ENCODE results near the gene BOD1.

BOD1 gene

DNA sequence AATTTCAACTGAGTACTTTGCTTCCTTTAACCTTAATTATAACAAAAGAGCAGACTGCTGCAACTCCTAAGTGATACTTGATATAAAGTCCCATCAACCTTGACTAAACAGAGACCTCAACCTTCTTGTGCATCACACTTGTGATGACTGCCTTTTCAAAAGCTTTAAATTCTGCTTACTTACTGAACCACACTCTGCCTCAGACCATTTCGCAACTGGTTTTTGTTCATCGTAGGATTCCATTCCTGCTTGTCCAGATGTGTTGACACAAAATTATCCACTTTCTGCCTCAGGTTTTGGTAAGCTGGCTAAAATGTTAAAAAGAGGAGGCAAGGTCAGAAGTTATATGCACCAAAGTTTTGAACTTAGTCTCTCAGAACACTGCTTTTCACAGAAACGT is 3.5 kb downstream of the BOD1 start:
- no peak overlapping the region for H3K4me3 ChIP-seq (replicated peaks; ENCODE audit: insufficient read depth, low read length)
- DNase-seq (ENCODE audit: low read depth in 1 of 2, low spot score in 1 of 2) = no peak
- H3K27me3 ChIP-seq (ENCODE audit: insufficient read depth, poor library complexity, severe bottlenecking) = no peaks in the 10 kb centered on the region
- no peak overlapping the region for H3K27ac ChIP-seq (replicated peaks)
- no peak for TF ChIP-seq SPI1 (IDR thresholded peaks at IDR 0.05; ENCODE audit: borderline replicate concordance, low read depth)
- TF ChIP-seq, protein P1, sequence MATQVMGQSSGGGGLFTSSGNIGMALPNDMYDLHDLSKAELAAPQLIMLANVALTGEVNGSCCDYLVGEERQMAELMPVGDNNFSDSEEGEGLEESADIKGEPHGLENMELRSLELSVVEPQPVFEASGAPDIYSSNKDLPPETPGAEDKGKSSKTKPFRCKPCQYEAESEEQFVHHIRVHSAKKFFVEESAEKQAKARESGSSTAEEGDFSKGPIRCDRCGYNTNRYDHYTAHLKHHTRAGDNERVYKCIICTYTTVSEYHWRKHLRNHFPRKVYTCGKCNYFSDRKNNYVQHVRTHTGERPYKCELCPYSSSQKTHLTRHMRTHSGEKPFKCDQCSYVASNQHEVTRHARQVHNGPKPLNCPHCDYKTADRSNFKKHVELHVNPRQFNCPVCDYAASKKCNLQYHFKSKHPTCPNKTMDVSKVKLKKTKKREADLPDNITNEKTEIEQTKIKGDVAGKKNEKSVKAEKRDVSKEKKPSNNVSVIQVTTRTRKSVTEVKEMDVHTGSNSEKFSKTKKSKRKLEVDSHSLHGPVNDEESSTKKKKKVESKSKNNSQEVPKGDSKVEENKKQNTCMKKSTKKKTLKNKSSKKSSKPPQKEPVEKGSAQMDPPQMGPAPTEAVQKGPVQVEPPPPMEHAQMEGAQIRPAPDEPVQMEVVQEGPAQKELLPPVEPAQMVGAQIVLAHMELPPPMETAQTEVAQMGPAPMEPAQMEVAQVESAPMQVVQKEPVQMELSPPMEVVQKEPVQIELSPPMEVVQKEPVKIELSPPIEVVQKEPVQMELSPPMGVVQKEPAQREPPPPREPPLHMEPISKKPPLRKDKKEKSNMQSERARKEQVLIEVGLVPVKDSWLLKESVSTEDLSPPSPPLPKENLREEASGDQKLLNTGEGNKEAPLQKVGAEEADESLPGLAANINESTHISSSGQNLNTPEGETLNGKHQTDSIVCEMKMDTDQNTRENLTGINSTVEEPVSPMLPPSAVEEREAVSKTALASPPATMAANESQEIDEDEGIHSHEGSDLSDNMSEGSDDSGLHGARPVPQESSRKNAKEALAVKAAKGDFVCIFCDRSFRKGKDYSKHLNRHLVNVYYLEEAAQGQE (IDR thresholded peaks at IDR 0.05; ENCODE audit: insufficient replicate concordance, low read depth) = no peak
- TF ChIP-seq POLR2AphosphoS5 (IDR thresholded peaks at IDR 0.05; ENCODE audit: low read depth) = no peak
- TF ChIP-seq, protein P2, sequence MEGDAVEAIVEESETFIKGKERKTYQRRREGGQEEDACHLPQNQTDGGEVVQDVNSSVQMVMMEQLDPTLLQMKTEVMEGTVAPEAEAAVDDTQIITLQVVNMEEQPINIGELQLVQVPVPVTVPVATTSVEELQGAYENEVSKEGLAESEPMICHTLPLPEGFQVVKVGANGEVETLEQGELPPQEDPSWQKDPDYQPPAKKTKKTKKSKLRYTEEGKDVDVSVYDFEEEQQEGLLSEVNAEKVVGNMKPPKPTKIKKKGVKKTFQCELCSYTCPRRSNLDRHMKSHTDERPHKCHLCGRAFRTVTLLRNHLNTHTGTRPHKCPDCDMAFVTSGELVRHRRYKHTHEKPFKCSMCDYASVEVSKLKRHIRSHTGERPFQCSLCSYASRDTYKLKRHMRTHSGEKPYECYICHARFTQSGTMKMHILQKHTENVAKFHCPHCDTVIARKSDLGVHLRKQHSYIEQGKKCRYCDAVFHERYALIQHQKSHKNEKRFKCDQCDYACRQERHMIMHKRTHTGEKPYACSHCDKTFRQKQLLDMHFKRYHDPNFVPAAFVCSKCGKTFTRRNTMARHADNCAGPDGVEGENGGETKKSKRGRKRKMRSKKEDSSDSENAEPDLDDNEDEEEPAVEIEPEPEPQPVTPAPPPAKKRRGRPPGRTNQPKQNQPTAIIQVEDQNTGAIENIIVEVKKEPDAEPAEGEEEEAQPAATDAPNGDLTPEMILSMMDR (IDR thresholded peaks at IDR 0.05; ENCODE audit: insufficient read depth, low read length) = no peak
- TF ChIP-seq GABPA (IDR thresholded peaks at IDR 0.05; ENCODE audit: low read depth) = no peak

GRCh38 chr5:173611706-173612105 is 4.7 kb downstream of the BOD1 start:
- TF ChIP-seq SPI1 (IDR thresholded peaks at IDR 0.05; ENCODE audit: borderline replicate concordance, low read depth) (no peak), GABPA (IDR thresholded peaks at IDR 0.05; ENCODE audit: low read depth) (no peak), POLR2AphosphoS5 (IDR thresholded peaks at IDR 0.05; ENCODE audit: low read depth) (no peak)
- TF ChIP-seq, protein P1 (IDR thresholded peaks at IDR 0.05; ENCODE audit: insufficient replicate concordance, low read depth) = no peak
- TF ChIP-seq, protein P2 (IDR thresholded peaks at IDR 0.05; ENCODE audit: insufficient read depth, low read length) = no peak
- DNase-seq (ENCODE audit: low read depth in 1 of 2, low spot score in 1 of 2) = no peak
- no peaks in the 10 kb centered on the region for H3K27me3 ChIP-seq (ENCODE audit: insufficient read depth, poor library complexity, severe bottlenecking)
- no peak overlapping the region for H3K4me3 ChIP-seq (replicated peaks; ENCODE audit: insufficient read depth, low read length)
- no peak overlapping the region for H3K27ac ChIP-seq (replicated peaks)

GRCh38 chr5:173604141-173604540 is 12.3 kb downstream of the BOD1 start:
- DNase-seq (ENCODE audit: low read depth in 1 of 2, low spot score in 1 of 2) = no peak
- H3K27me3 ChIP-seq (ENCODE audit: insufficient read depth, poor library complexity, severe bottlenecking) = no peaks in the 10 kb centered on the region
- H3K27ac ChIP-seq (replicated peaks) = no peak overlapping the region
- TF ChIP-seq SPI1 (IDR thresholded peaks at IDR 0.05; ENCODE audit: borderline replicate concordance, low read depth) = no peak
- TF ChIP-seq POLR2AphosphoS5 (IDR thresholded peaks at IDR 0.05; ENCODE audit: low read depth) = no peak
- TF ChIP-seq, protein P2 (IDR thresholded peaks at IDR 0.05; ENCODE audit: insufficient read depth, low read length) = no peak
- TF ChIP-seq, protein P1 (IDR thresholded peaks at IDR 0.05; ENCODE audit: insufficient replicate concordance, low read depth) = no peak
- no peak for TF ChIP-seq GABPA (IDR thresholded peaks at IDR 0.05; ENCODE audit: low read depth)
- H3K4me3 ChIP-seq (replicated peaks; ENCODE audit: insufficient read depth, low read length) = no peak overlapping the region

Measured in HL-60 (cell line).